ENCODE results near the gene ZSCAN21.
A peak's percentile ranks its signal among the peaks of the same experiment; 100 is the strongest.
"Not testable (repeated sequence)": the region's sequence is repeated elsewhere in the genome, so short reads cannot be mapped to it uniquely, and the experiment has no call there.

The ZSCAN21 gene

DNA sequence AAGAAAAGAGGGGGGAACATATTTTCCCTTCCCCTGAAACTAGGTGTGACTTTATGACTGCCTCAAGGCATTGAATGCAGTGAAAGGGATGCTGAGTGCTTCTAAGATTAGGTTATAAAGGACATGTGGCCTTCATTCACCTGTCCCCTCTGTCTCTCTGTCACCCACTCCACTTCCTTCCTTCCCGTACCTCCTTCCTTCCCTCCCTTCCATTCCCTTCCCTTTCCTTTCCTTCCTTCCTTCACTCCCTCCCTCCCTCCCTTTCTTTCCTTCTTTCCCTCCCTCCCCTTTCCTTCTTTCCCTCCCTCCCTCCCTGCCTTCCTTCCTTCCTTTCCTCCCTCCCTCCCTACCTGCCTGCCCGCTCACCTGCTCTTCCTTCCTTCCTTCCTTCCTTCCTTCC, 38.7 kb upstream of the ZSCAN21 start:
- Histone ChIP-seq H3K36me3 (replicated peaks) (no peaks in the 10 kb centered on the region), H3K27ac (no peak overlapping the region), H3K27me3 (replicated peaks) (no peaks in the 10 kb centered on the region), H3K4me3 (ENCODE audit: low read depth, low read length) (no peak overlapping the region)
- in situ Hi-C loops (cut with HindIII; ENCODE audit: low pct_ligation_motif_present, low sequenced_read_pairs) = no loop called here
- TF ChIP-seq, protein P1, sequence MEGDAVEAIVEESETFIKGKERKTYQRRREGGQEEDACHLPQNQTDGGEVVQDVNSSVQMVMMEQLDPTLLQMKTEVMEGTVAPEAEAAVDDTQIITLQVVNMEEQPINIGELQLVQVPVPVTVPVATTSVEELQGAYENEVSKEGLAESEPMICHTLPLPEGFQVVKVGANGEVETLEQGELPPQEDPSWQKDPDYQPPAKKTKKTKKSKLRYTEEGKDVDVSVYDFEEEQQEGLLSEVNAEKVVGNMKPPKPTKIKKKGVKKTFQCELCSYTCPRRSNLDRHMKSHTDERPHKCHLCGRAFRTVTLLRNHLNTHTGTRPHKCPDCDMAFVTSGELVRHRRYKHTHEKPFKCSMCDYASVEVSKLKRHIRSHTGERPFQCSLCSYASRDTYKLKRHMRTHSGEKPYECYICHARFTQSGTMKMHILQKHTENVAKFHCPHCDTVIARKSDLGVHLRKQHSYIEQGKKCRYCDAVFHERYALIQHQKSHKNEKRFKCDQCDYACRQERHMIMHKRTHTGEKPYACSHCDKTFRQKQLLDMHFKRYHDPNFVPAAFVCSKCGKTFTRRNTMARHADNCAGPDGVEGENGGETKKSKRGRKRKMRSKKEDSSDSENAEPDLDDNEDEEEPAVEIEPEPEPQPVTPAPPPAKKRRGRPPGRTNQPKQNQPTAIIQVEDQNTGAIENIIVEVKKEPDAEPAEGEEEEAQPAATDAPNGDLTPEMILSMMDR (IDR thresholded peaks at IDR 0.05; ENCODE audit: low read depth, low read length, missing control alignments) = no peak
- DNase-seq = no peak

DNA sequence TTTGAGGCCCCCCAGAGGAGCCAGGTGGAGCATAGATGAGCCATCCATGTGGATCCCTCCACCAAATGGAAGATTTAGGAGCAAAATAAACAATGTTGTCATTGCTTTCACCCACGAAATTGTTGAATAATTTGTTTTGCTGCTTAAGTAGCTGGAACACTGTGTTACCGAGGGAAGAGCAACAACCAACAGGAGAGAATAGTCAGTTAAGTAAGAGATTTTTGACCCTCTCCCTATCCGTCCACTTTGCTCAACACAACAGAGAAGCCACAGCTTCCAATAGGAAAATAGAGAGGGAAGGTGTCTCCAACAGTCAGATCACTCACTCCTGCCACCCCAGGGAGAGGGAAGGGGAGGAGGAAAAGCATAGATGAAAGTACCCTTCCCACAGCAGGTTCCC, 38.1 kb upstream of the ZSCAN21 start:
- in situ Hi-C loops (cut with HindIII; ENCODE audit: low pct_ligation_motif_present, low sequenced_read_pairs) = no loop called here
- H3K27me3 ChIP-seq (replicated peaks) = no peaks in the 10 kb centered on the region
- H3K36me3 ChIP-seq (replicated peaks) = no peaks in the 10 kb centered on the region
- no peak for DNase-seq
- H3K27ac ChIP-seq = no peak overlapping the region
- H3K4me3 ChIP-seq (ENCODE audit: low read depth, low read length) = no peak overlapping the region
- TF ChIP-seq, protein P1 (IDR thresholded peaks at IDR 0.05; ENCODE audit: low read depth, low read length, missing control alignments) = no peak

DNA sequence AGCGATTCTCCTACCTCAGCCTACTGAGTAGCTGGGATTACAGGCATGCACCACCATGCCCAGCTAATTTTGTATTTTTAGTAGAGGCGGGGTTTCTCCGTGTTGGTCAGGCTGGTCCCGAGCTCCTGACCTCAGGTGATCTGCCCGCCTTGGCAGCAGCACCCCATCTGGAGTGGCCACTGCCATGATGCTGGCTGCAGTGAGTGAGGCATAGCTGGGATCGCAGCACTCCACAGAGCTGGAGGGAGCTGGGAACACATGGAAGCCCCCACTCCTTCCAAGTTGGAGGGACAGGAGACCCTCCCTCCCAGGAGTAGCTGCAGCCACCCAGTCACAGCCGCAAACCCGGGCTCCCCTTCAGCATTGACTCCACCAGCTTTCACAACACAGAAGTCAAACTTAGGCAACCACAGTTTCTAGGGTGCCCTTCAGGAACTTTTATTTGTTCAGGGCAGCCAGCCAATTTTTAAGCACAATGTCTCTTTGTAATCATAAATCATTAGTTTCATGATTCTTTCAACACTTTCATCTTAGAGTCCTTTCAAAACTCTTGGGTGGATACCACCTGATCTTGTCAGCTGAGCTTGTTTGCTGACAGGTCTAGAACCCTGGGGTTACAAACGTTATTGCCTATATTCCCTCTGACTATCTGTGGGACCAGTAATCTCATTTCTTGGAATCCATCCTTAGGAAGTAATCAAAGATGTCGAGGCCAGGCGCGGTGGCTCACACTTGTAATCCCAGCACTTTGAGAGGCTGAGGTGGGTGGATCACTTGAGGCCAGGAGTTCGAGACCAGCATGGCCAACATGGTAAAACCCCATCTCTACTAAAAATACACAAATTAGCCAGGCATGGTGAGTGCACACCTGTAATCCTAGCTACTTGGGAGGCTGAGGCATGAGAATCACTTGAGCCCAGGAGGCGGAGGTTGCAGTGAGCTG, 36.9 kb upstream of the ZSCAN21 start:
- H3K27me3 ChIP-seq (replicated peaks); H3K27ac ChIP-seq; H3K4me3 ChIP-seq (ENCODE audit: low read depth, low read length); DNase-seq; in situ Hi-C loops (cut with HindIII; ENCODE audit: low pct_ligation_motif_present, low sequenced_read_pairs); H3K36me3 ChIP-seq (replicated peaks): not testable (repeated sequence)

DNA sequence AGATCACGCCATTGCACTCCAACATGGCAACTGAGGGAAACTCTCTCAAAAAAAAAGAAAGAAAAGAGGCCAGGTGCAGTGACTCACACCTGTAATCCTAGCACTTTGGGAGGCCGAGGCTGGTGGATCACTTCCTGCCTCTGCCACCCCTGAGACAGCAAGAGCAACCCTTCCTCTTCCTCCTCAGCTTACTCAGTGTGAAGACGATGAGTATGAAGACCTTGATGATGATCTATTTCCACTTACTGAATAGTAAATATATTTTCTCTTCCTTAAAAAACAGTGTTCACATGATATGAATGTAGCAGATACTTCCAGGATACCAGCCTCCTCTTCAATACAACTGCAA, 36.3 kb upstream of the ZSCAN21 start:
- Histone ChIP-seq H3K27me3 (replicated peaks) (no peaks in the 10 kb centered on the region), H3K27ac (no peak overlapping the region), H3K36me3 (replicated peaks) (no peaks in the 10 kb centered on the region), H3K4me3 (ENCODE audit: low read depth, low read length) (no peak overlapping the region)
- in situ Hi-C loops (cut with HindIII; ENCODE audit: low pct_ligation_motif_present, low sequenced_read_pairs) = no loop called here
- no peak for DNase-seq
- TF ChIP-seq, protein P1 (IDR thresholded peaks at IDR 0.05; ENCODE audit: low read depth, low read length, missing control alignments) = no peak

DNA sequence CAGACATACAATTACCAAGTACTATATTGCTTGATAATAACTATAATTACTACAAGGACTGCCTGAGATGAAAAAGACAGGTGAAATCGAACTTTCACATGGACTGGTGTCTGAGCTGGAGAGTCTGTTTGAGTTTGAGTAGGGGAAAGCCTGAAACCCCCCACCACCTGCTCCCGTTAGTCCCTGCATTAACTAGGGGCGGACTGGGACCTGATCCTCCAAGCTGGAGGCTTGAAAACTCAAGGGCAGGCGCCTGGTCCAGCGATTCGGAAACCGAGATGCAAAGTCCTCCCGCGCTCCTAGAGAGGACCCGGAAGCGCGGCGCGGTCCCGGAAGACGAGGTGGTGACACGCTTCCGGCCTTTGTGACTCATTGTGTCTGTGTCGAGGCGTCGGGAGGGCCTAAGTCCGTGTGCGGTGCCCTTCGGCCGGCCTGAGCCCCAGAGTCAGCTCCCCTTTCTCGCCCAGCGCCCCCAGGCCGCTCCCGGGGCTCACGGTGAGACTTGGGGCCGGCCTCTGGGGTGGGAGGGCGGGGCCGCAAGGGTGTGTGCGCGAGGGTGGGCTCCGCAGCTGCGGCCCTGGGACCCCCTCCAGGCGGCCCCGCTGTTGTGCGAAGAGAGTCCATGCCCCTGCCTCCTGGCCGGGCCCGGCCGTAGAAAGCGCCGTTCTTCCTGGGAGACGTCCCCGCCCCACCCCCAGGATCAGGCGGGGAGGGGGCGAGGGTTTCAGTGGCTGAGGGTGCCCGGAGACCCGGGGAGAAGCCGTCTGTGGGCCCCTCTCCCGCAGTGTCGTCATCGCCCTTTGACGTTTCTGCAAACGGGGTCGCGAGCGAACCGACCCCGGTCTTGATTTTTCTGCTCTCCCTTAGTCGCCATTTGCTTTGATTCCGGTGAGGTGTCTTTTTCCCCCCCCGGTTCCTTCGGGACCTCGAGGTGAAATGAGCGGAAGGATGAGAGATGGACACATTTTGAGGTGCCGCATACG, 34.1 kb upstream of the ZSCAN21 start, which contains the start of gene ZKSCAN1:
Gene ZKSCAN1, plus strand, starts transcription at position 365 of the 983 bp plus-strand sequence. CDS start 7,911 bp downstream, outside the sequence.
- peak; percentile 78 for DNase-seq
- Histone ChIP-seq H3K27ac (peak within 1 kb of the TSS; percentile 93), H3K4me3 (ENCODE audit: low read depth, low read length) (peak within 1 kb of the TSS; percentile 91), H3K27me3 (replicated peaks) (no peaks in the 10 kb centered on the region), H3K36me3 (replicated peaks) (peaks cover 7% of the 10 kb centered on the region)
- in situ Hi-C loops (cut with HindIII; ENCODE audit: low pct_ligation_motif_present, low sequenced_read_pairs) = no loop called here
- TF ChIP-seq, protein P1 (IDR thresholded peaks at IDR 0.05; ENCODE audit: low read depth, low read length, missing control alignments) = no peak

Data from brain microvascular endothelial cell (primary cell).